Measurements from ENCODE around the gene SMG7.

DNA sequence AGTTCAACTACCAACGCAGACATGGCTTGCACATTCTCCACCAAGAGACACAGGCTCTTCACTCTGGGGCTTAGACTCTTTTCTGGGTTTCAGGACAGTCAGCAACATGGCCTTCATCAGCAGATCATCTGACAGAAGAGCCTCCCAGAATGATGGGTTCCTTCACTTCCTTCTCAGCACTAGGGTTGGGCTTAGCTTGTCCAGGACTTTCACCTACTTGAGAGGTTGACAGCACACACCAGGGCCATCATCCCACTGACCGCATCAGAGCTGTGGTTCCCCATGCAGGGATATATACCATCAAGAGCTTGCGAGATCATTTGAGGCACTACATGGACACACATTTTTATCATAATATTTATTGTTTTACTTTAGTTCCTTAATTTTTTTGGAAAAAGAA is 128.3 kb downstream of the SMG7 start:
- no peak for TF ChIP-seq POLR2A (IDR thresholded peaks at IDR 0.05)
- TF ChIP-seq, protein P1, sequence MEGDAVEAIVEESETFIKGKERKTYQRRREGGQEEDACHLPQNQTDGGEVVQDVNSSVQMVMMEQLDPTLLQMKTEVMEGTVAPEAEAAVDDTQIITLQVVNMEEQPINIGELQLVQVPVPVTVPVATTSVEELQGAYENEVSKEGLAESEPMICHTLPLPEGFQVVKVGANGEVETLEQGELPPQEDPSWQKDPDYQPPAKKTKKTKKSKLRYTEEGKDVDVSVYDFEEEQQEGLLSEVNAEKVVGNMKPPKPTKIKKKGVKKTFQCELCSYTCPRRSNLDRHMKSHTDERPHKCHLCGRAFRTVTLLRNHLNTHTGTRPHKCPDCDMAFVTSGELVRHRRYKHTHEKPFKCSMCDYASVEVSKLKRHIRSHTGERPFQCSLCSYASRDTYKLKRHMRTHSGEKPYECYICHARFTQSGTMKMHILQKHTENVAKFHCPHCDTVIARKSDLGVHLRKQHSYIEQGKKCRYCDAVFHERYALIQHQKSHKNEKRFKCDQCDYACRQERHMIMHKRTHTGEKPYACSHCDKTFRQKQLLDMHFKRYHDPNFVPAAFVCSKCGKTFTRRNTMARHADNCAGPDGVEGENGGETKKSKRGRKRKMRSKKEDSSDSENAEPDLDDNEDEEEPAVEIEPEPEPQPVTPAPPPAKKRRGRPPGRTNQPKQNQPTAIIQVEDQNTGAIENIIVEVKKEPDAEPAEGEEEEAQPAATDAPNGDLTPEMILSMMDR (IDR thresholded peaks at IDR 0.05), result no peak
- no peak for TF ChIP-seq EP300 (IDR thresholded peaks at IDR 0.05)

All from tibial nerve (tissue), 4 donors.